Testis (tissue), 2 donors: ENCODE measurements around the gene ANAPC5.

Experiments
- POLR2A ChIP-seq: fragments of 450-650 bp; IDR thresholded peaks from one replicate; pipeline ENCODE4 v1.6.1; 2017; ENCODE audit warnings: antibody characterized with exemption, mild to moderate bottlenecking, moderate library complexity
- TF ChIP-seq, protein P1 (sequence below), 3 experiments: fragments of 450-650 bp in 2 of 3; fragments of 200-600 bp in 1 of 3; sonication (generic) in 1 of 3; IDR thresholded peaks; one replicate each; pipeline ENCODE4 v1.5.1; 2016 to 2019; ENCODE audit warnings: antibody characterized with exemption in 3 of 3, mild to moderate bottlenecking in 2 of 3, moderate library complexity in 1 of 3

GRCh38 chr12:121334513-121335343 lies 17.5 kb downstream of the ANAPC5 start:
- TF ChIP-seq, protein P1, sequence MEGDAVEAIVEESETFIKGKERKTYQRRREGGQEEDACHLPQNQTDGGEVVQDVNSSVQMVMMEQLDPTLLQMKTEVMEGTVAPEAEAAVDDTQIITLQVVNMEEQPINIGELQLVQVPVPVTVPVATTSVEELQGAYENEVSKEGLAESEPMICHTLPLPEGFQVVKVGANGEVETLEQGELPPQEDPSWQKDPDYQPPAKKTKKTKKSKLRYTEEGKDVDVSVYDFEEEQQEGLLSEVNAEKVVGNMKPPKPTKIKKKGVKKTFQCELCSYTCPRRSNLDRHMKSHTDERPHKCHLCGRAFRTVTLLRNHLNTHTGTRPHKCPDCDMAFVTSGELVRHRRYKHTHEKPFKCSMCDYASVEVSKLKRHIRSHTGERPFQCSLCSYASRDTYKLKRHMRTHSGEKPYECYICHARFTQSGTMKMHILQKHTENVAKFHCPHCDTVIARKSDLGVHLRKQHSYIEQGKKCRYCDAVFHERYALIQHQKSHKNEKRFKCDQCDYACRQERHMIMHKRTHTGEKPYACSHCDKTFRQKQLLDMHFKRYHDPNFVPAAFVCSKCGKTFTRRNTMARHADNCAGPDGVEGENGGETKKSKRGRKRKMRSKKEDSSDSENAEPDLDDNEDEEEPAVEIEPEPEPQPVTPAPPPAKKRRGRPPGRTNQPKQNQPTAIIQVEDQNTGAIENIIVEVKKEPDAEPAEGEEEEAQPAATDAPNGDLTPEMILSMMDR (IDR thresholded peaks at IDR 0.05), result peak; percentile 69 to 93 (median 81)
- TF ChIP-seq POLR2A, result no peak
